Measurements from ENCODE around the gene TM4SF5. TPM values are rescaled to one million over a fixed set of nuclear protein-coding genes. Genes with fewer than 3 reads are reported as not detected.

TM4SF5 gene
- total and polyA plus RNA-seq, 2 of the 8 experiments (the other 6 are each of a cell fraction or from before 2014, with no cell fraction given) = not detected

- TF ChIP-seq CTCF (IDR thresholded peaks at IDR 0.05; ENCODE audit: control extremely low read depth in 1 of 3, insufficient read depth in 1 of 3, low read depth in 1 of 3, low read length in 3 of 3) = no peak
Measured at GRCh38 chr17:4766201-4766600, 5.5 kb upstream of the TM4SF5 start (continued).
